Peyer's patch (tissue), 4 donors: ENCODE results near the gene LTB4R.
A peak's percentile ranks its signal among the peaks of the same experiment; 100 is the strongest.

Experiments used
- POLR2A ChIP-seq, 2 donors: fragments of 450-650 bp; IDR thresholded peaks; one replicate each; pipeline ENCODE4 v1.5.1; 2017; ENCODE audit warnings: antibody characterized with exemption in 2 of 2, mild to moderate bottlenecking in 2 of 2, moderate library complexity in 2 of 2
- TF ChIP-seq, protein P1 (sequence below), 6 experiments: fragments of 450-650 bp in 4 of 6; fragments of 200-600 bp in 2 of 6; sonication (generic) in 1 of 6; IDR thresholded peaks; one replicate each; pipeline ENCODE4 v1.5.1; 2017 to 2019; ENCODE audit warnings: antibody characterized with exemption in 6 of 6, mild to moderate bottlenecking in 3 of 6, moderate library complexity in 1 of 6

DNA sequence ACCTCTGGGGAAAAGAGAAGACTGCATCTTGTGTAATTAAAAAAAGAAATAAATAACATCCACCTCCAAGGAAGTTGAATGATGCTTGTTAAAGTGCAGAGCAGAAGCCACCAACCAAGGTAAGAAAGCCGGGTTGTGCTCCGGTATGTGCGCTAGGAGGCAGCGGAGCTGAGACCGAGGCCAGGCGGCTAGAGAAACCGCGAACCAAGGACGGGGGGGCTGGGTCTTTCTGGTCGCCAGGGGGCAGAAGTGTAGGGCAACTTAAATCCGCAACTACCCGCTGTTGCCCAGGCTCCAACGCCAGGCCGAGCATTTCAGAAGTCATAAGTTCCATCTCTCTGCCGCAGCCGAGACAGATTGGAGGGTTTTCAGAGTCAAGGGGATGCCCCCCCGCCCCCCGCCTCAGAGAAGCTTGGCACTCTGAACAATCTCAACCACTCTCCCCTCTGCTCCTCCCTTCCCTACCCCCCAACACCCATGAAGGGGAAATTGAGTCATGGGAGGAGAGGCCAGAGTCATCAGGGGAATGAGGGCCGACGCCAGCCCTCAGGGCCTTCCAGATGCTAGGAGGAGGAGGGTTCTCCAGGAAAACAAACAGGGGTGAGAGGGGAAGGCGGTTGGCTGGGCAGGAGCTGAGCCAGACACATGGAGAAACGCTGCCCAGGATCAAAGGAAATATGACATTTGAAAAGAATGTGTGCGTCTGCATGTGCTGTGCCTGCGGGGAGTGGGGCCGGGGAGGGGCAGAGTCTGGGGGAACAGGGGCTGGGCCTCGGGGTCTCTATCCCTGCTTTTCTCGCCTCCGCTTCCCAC, 54.5 kb downstream of the LTB4R start:
- TF ChIP-seq, protein P1, sequence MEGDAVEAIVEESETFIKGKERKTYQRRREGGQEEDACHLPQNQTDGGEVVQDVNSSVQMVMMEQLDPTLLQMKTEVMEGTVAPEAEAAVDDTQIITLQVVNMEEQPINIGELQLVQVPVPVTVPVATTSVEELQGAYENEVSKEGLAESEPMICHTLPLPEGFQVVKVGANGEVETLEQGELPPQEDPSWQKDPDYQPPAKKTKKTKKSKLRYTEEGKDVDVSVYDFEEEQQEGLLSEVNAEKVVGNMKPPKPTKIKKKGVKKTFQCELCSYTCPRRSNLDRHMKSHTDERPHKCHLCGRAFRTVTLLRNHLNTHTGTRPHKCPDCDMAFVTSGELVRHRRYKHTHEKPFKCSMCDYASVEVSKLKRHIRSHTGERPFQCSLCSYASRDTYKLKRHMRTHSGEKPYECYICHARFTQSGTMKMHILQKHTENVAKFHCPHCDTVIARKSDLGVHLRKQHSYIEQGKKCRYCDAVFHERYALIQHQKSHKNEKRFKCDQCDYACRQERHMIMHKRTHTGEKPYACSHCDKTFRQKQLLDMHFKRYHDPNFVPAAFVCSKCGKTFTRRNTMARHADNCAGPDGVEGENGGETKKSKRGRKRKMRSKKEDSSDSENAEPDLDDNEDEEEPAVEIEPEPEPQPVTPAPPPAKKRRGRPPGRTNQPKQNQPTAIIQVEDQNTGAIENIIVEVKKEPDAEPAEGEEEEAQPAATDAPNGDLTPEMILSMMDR (IDR thresholded peaks at IDR 0.05): peak; percentile 74 to 92 (median 86)
- no peak for TF ChIP-seq POLR2A (IDR thresholded peaks at IDR 0.05)
